Smooth muscle cell (in vitro differentiated cells): ENCODE results near the gene KANSL3. TPM values are rescaled to one million over a fixed set of nuclear protein-coding genes. Genes with fewer than 3 reads are reported as not detected.

Experiments used
- DNase-seq: peaks from one replicate; lab custom pipeline; 2025; ENCODE audit not compliant: unreplicated experiment; lab: John Stamatoyannopoulos, UW
- H2AFZ ChIP-seq: fragments of 200-600 bp; sonication (generic); 2 replicates; pipeline ENCODE4 v1.6.0; 2016; ENCODE audit warnings: antibody characterized with exemption, low read depth, mild to moderate bottlenecking
- H3F3A ChIP-seq: fragments of 200-600 bp; sonication (generic); 2 replicates; pipeline ENCODE4 v1.6.0; 2017; ENCODE audit warnings: antibody characterized with exemption, low read depth
- H3K27ac ChIP-seq: fragments of 200-600 bp; sonication (generic); 2 replicates; pipeline ENCODE4 v1.5.1; 2016; ENCODE audit warnings: low read depth, mild to moderate bottlenecking
- H3K27me3 ChIP-seq: fragments of 200-600 bp; sonication (generic); 2 replicates; pipeline ENCODE4 v1.6.1; 2016; ENCODE audit warnings: low read depth, mild to moderate bottlenecking
- H3K36me3 ChIP-seq: fragments of 200-600 bp; sonication (generic); 2 replicates; pipeline ENCODE4 v1.5.1; 2016; ENCODE audit warnings: low read depth
- H3K4me1 ChIP-seq: fragments of 200-600 bp; sonication (generic); 2 replicates; pipeline ENCODE4 v1.5.1; 2016; ENCODE audit warnings: low read depth
- H3K4me2 ChIP-seq: fragments of 200-600 bp; sonication (generic); 2 replicates; pipeline ENCODE4 v1.6.0; 2016; ENCODE audit warnings: mild to moderate bottlenecking
- H3K4me3 ChIP-seq: fragments of 200-600 bp; sonication (generic); 2 replicates; pipeline ENCODE4 v1.5.1; 2016; ENCODE audit warnings: mild to moderate bottlenecking
- H3K79me2 ChIP-seq: fragments of 200-600 bp; sonication (generic); 2 replicates; pipeline ENCODE4 v1.6.0; 2016; ENCODE audit warnings: low read depth, mild to moderate bottlenecking
- H3K9ac ChIP-seq: fragments of 200-600 bp; sonication (generic); 2 replicates; pipeline ENCODE4 v1.6.0; 2016; ENCODE audit warnings: low read depth
- H3K9me3 ChIP-seq: fragments of 200-600 bp; sonication (generic); replicated peaks from 2 replicates; pipeline ENCODE4 v1.5.1; 2016; ENCODE audit warnings: low read depth
- H4K20me1 ChIP-seq: fragments of 200-600 bp; sonication (generic); 2 replicates; pipeline ENCODE4 v1.6.0; 2016; ENCODE audit warnings: low read depth
- CTCF ChIP-seq: fragments of 200-600 bp; sonication (generic); IDR thresholded peaks from 2 replicates; pipeline ENCODE4 v1.5.1; 2017; ENCODE audit warnings: borderline replicate concordance, mild to moderate bottlenecking, antibody characterized with exemption; ENCODE audit not compliant: insufficient read depth, poor library complexity, severe bottlenecking
- WGBS: methylation state at CpG from one replicate; pipeline ENCODE4 v1.1.7; 2016; ENCODE audit warnings: low lambda C conversion rate; 5-methylcytosine and 5-hydroxymethylcytosine counted together
- polyA plus RNA-seq: library from polyadenylated mRNA; unstranded; fragments of >200 nt; fragmentation: Nextera tagmentation; extraction: Ambion mirVana; gene quantifications from 2 replicates; pipeline ENCODE4 v1.2.1, GENCODE V29; 2016
- total RNA-seq: library from RNA; depleted of rRNA; stranded (reverse); fragments of >200 nt; gene quantifications from 2 replicates; pipeline ENCODE4 v1.2.3, GENCODE V29; 2014

KANSL3 gene
- total RNA-seq (13.3 and 16.2 TPM in 2 replicates), polyA plus RNA-seq (12.0 and 14.6 TPM in 2 replicates)

- Histone ChIP-seq H2AFZ (peak within 1 kb of the TSS; percentile 84), H3F3A (no peaks in the 10 kb centered on the region), H3K4me1 (peaks cover 16% of the 10 kb centered on the region), H4K20me1 (peaks cover 9% of the 10 kb centered on the region), H3K36me3 (no peaks in the 10 kb centered on the region), H3K9me3 (no peaks in the 10 kb centered on the region), H3K9ac (peak within 1 kb of the TSS; percentile 96), H3K4me3 (peak within 1 kb of the TSS; percentile 88), H3K27me3 (no peaks in the 10 kb centered on the region), H3K79me2 (peaks cover 34% of the 10 kb centered on the region), H3K27ac (peak within 1 kb of the TSS; percentile 94), H3K4me2 (peak within 1 kb of the TSS; percentile 89)
- WGBS, result 12% methylated on average over 50 of the region's 67 CpGs
- DNase-seq, result peak; percentile 85
- TF ChIP-seq CTCF, result no peak
Measured at GRCh38 chr2:96638144-96639121, at the start of gene KANSL3. KANSL3 (minus strand) TSS chr2:96638312; CDS start chr2:96637135, 1,177 bp downstream.

- no peak for DNase-seq
- H3K4me2 ChIP-seq, result no peak overlapping the region
- no peaks in the 10 kb centered on the region for H4K20me1 ChIP-seq
- H3K27ac ChIP-seq, result no peak overlapping the region
- no peaks in the 10 kb centered on the region for H3K79me2 ChIP-seq
- no peaks in the 10 kb centered on the region for H3K9me3 ChIP-seq
- H3F3A ChIP-seq, result no peaks in the 10 kb centered on the region
- H3K27me3 ChIP-seq, result no peaks in the 10 kb centered on the region
- no peak overlapping the region for H3K9ac ChIP-seq
- no peaks in the 10 kb centered on the region for H3K36me3 ChIP-seq
- H2AFZ ChIP-seq, result no peak overlapping the region
- 97% methylated on average over 3 of the region's 3 CpGs for WGBS
- no peaks in the 10 kb centered on the region for H3K4me1 ChIP-seq
- TF ChIP-seq CTCF, result no peak
- H3K4me3 ChIP-seq, result no peak overlapping the region
Measured at GRCh38 chr2:96687266-96687665, 49.2 kb upstream of the KANSL3 start.

- Histone ChIP-seq H3K9ac (no peak overlapping the region), H3K27me3 (no peaks in the 10 kb centered on the region), H4K20me1 (no peaks in the 10 kb centered on the region), H3K27ac (no peak overlapping the region), H2AFZ (no peak overlapping the region), H3F3A (no peaks in the 10 kb centered on the region), H3K9me3 (no peaks in the 10 kb centered on the region), H3K4me1 (no peaks in the 10 kb centered on the region), H3K36me3 (no peaks in the 10 kb centered on the region), H3K4me3 (no peak overlapping the region), H3K79me2 (no peaks in the 10 kb centered on the region), H3K4me2 (no peak overlapping the region)
- DNase-seq, result no peak
- TF ChIP-seq CTCF, result no peak
- WGBS, result 79% methylated on average over 19 of the region's 19 CpGs
Measured at GRCh38 chr2:96685577-96686459, 47.7 kb upstream of the KANSL3 start.
